HCT116 (cell line): ENCODE results near the gene TTLL5. TPM values are rescaled to one million over a fixed set of nuclear protein-coding genes. Genes with fewer than 3 reads are reported as not detected.
A peak's percentile ranks its signal among the peaks of the same experiment; 100 is the strongest.

Experiments
- ATAC-seq: fragments of 200-7000 bp; cut with Tn5 transposase; 2 replicates; pipeline ENCODE4 v1.9.1; 2020; ENCODE audit warnings: mild to moderate bottlenecking, moderate library complexity
- BruUV-seq: library from RNA; stranded (reverse); fragments of 400-500 nt; replicated peaks from 2 replicates; lab custom pipeline; 2021; lab: Mats Ljungman, UMichigan
- CTCF ChIA-PET: fragments of 300-600 bp; sonication (Branson Sonifier 250); formaldehyde crosslinking; loops from one replicate; lab custom pipeline; 2021; ENCODE audit warnings: antibody characterized with exemption; lab: Charles Lee
- POLR2A ChIA-PET: fragments of 300-600, 350-600 bp; sonication (Branson Sonifier 250); formaldehyde crosslinking; loops from one replicate; lab custom pipeline; 2021; ENCODE audit warnings: antibody characterized with exemption; lab: Charles Lee
- RAD21 ChIA-PET, 2 experiments: fragments of 300-600 bp; sonication (Branson Sonifier 250); formaldehyde crosslinking; loops; one replicate each; lab custom pipeline; 2023; ENCODE audit warnings: low total read pairs in 2 of 2; ENCODE audit not compliant: uncharacterized antibody in 2 of 2, unreplicated experiment in 2 of 2, low non-redundant PET in 1 of 2; lab: Charles Lee
- DNase-seq: peaks from one replicate; pipeline ENCODE4 v3.0.0-alpha.2; 2010; ENCODE audit warnings: low read depth, low spot score
- H2AFZ ChIP-seq: fragments of 200-600 bp; shearing (Covaris generic), sonication (generic); 2 replicates; pipeline ENCODE4 v1.6.1; 2017; ENCODE audit warnings: low read depth, mixed run types, mixed read lengths, antibody characterized with exemption, low read length; ENCODE audit not compliant: poor library complexity, severe bottlenecking
- H3K27ac ChIP-seq: 2 replicates; pipeline ENCODE4 v1.5.1; 2012; ENCODE audit warnings: low read depth, low read length
- H3K27me3 ChIP-seq: fragments of 200-600 bp; sonication (generic); 2 replicates; pipeline ENCODE4 v1.6.1; 2016; ENCODE audit warnings: mixed run types, low read length, mixed read lengths; ENCODE audit not compliant: insufficient read depth
- H3K36me3 ChIP-seq, 2 experiments: fragments of 200-500 bp in 1 of 2; fragments of 200-600 bp in 1 of 2; sonication (Bioruptor generic) in 1 of 2; sonication (generic) in 1 of 2; 2 replicates each; pipeline versions ENCODE4 v1.5.1 to v1.6.1; 2014 to 2016; ENCODE audit warnings: low read length in 2 of 2, inconsistent platforms in 1 of 2, mixed read lengths in 1 of 2, mixed run types in 1 of 2; ENCODE audit not compliant: insufficient read depth in 2 of 2, control insufficient read depth in 1 of 2
- H3K4me1 ChIP-seq, 2 experiments: fragments of 200-600 bp in 1 of 2; sonication (generic) in 1 of 2; 2 replicates each; pipeline versions ENCODE4 v1.5.1 to v1.6.1; 2012 to 2017; ENCODE audit warnings: low read length in 2 of 2, inconsistent platforms in 1 of 2, mild to moderate bottlenecking in 1 of 2, mixed read lengths in 1 of 2, mixed run types in 1 of 2, moderate library complexity in 1 of 2; ENCODE audit not compliant: insufficient read depth in 2 of 2, control insufficient read depth in 1 of 2
- H3K4me2 ChIP-seq: fragments of 200-600 bp; sonication (generic); 2 replicates; pipeline ENCODE4 v1.6.1; 2017; ENCODE audit warnings: mixed run types, low read length, mixed read lengths
- H3K4me3 ChIP-seq, 2 experiments: fragments of 200-600 bp in 1 of 2; sonication (generic) in 1 of 2; replicated peaks in 1 of 2; 2 replicates each; pipeline ENCODE4 v1.5.1; 2011 to 2016; ENCODE audit warnings: low read length in 2 of 2, control low read depth in 1 of 2, low read depth in 1 of 2, mild to moderate bottlenecking in 1 of 2, mixed read lengths in 1 of 2, mixed run types in 1 of 2
- H3K79me2 ChIP-seq: fragments of 200-600 bp; sonication (generic); 2 replicates; pipeline ENCODE4 v1.6.1; 2017; ENCODE audit warnings: mild to moderate bottlenecking, mixed run types, low read length, moderate library complexity, mixed read lengths; ENCODE audit not compliant: insufficient read depth
- H3K9ac ChIP-seq: fragments of 200-600 bp; sonication (generic); 2 replicates; pipeline ENCODE4 v1.6.1; 2016; ENCODE audit warnings: low read length, mixed read lengths
- H3K9me2 ChIP-seq: fragments of 200-600 bp; sonication (generic), shearing (Covaris generic); 2 replicates; pipeline ENCODE4 v1.6.1; 2017; ENCODE audit warnings: mixed run types, mild to moderate bottlenecking, moderate library complexity; ENCODE audit not compliant: insufficient read depth
- H3K9me3 ChIP-seq, 2 experiments: fragments of 200-500 bp in 1 of 2; fragments of 200-600 bp in 1 of 2; sonication (Bioruptor generic) in 1 of 2; sonication (generic) in 1 of 2; 2 replicates each; pipeline ENCODE4 v1.6.1; 2014 to 2017; ENCODE audit warnings: low read length in 2 of 2, mixed read lengths in 2 of 2, inconsistent platforms in 1 of 2, low read depth in 1 of 2, mild to moderate bottlenecking in 1 of 2, mixed run types in 1 of 2, moderate library complexity in 1 of 2; ENCODE audit not compliant: control insufficient read depth in 1 of 2, insufficient read depth in 1 of 2
- H4K20me1 ChIP-seq: fragments of 200-600 bp; sonication (generic), shearing (Covaris generic); 2 replicates; pipeline ENCODE4 v1.6.1; 2017; ENCODE audit warnings: mixed run types, mild to moderate bottlenecking, moderate library complexity; ENCODE audit not compliant: insufficient read depth
- CEBPB ChIP-seq: IDR thresholded peaks from 2 replicates; pipeline ENCODE4 v1.6.1; 2012; ENCODE audit warnings: low read depth
- POLR2AphosphoS5 ChIP-seq: IDR thresholded peaks from 2 replicates; pipeline ENCODE4 v1.6.1; 2011; ENCODE audit warnings: mild to moderate bottlenecking, low read depth, low read length, moderate library complexity
- RAD21 ChIP-seq: IDR thresholded peaks from 2 replicates; pipeline ENCODE4 v1.6.1; 2012; ENCODE audit warnings: low read depth, mild to moderate bottlenecking
- SIN3A ChIP-seq: IDR thresholded peaks from 2 replicates; pipeline ENCODE4 v1.6.1; 2012; ENCODE audit warnings: low read depth
- YY1 ChIP-seq: IDR thresholded peaks from 2 replicates; pipeline ENCODE4 v1.6.1; 2011; ENCODE audit warnings: low read length, low read depth, moderate library complexity, mild to moderate bottlenecking; ENCODE audit not compliant: insufficient replicate concordance; ENCODE audit errors: extremely low read depth
- ZFX ChIP-seq: fragments of 450-650 bp; IDR thresholded peaks from 2 replicates; pipeline ENCODE4 v1.6.1; 2017
- ZNF274 ChIP-seq: fragments of 200-500 bp; sonication (Bioruptor generic); IDR thresholded peaks from 2 replicates; pipeline ENCODE4 v1.6.1; 2014; ENCODE audit warnings: mild to moderate bottlenecking, low read depth, low read length, inconsistent platforms
- intact Hi-C: fragments of 100-400 bp; cut with micrococcal nuclease; formaldehyde crosslinking; loops from 2 replicates; pipeline ENCODE4 v1.10.0; 2022
- total RNA-seq: library from RNA; stranded (reverse); gene quantifications from one replicate; pipeline ENCODE4 v1.2.1, GENCODE V29; 2021; ENCODE audit not compliant: unreplicated experiment
- TF ChIP-seq, protein P1 (sequence below): IDR thresholded peaks from 2 replicates; pipeline ENCODE4 v1.6.1; 2012
- TF ChIP-seq, protein P2 (sequence below), 3 experiments: fragments of 200-600 bp in 1 of 3; sonication (generic) in 1 of 3; IDR thresholded peaks in 2 of 3; conservative IDR thresholded peaks in 1 of 3; 2 replicates each; pipeline ENCODE4 v1.5.1; 2012 to 2017; ENCODE audit warnings: low read depth in 2 of 3, low read length in 2 of 3, antibody characterized with exemption in 1 of 3, borderline replicate concordance in 1 of 3, control low read depth in 1 of 3, mild to moderate bottlenecking in 1 of 3, mixed read lengths in 1 of 3, mixed run types in 1 of 3, moderate library complexity in 1 of 3; ENCODE audit not compliant: insufficient read depth in 1 of 3

TTLL5 gene
- total RNA-seq, 1 experiment from 2014 or later: 26.2 TPM

DNA sequence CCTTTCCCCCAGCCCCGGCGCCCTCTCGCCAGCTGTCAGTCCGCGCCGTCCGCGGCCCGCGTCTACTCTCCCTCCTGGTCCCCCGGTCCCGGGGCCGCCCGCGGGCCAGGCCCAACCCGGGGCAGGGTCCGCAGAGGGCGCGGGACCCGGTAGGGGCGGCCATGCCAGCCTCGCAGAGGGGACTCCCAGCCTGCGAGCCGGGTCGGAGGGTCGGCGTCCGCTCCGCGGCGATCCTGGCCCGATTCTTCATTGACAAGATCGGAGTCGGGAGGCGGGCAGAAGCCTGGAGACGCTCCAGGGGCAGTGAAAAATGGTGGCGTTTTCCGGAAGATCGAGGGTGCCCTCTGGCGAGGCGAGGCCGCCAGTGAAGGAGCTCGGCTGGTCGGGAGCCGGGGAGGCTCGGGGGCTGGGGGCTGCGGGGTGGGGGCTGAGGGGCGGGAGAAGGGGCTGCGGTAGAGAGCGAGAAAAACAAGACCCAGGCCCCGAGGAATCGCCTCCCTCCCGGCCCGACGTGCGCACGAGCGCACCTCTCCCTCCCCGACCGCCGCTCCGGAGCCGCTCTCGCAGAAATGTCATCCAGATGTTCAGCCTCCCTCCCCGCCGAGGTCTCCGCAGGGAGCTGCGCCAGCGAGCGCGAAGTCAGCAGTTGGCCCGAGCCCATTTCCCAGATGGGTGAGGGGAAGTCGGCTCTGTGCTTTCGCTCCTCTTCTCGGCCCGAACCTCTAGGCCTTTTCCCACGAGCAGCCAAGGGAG lies 321.4 kb downstream of the TTLL5 start:
- no peaks in the 10 kb centered on the region for H3K27me3 ChIP-seq
- ChIA-PET POLR2A (interaction anchor here (1.0 to 1.5 kb wide), 3 partner anchors 76 to 274 kb away, joined by 4 to 9 read pairs (median 5); no protein-coding TSS in a partner anchor), RAD21 (interaction anchor here (0.6 to 3.3 kb wide), 12 partner anchors 71 to 370 kb away, joined by 3 to 16 read pairs (median 4); no protein-coding TSS in a partner anchor), CTCF (interaction anchor here (0.6 to 7.2 kb wide), 24 partner anchors 9 to 666 kb away, joined by 3 to 176 read pairs (median 5); partner anchors contain the start of genes ERG28 and TTLL5)
- no peaks in the 10 kb centered on the region for H4K20me1 ChIP-seq
- H3K4me1 ChIP-seq: peaks cover 12 to 27% of the 10 kb centered on the region in 2 experiments
- peak overlapping the region; percentile 53 to 86 for H3K4me3 ChIP-seq
- no peaks in the 10 kb centered on the region for H3K9me3 ChIP-seq
- DNase-seq (peak; percentile 51), ATAC-seq (peak; percentile 76)
- H3K36me3 ChIP-seq: no peaks in the 10 kb centered on the region
- peak overlapping the region; percentile 99 for H3K4me2 ChIP-seq
- peak overlapping the region; percentile 77 for H3K9ac ChIP-seq
- TF ChIP-seq CEBPB (no peak), RAD21 (peak; percentile 83), POLR2AphosphoS5 (no peak), ZFX (peak; percentile 58), YY1 (peak; percentile 12), ZNF274 (no peak), SIN3A (no peak; the same call in 1 of the 2 replicates)
- TF ChIP-seq, protein P1, sequence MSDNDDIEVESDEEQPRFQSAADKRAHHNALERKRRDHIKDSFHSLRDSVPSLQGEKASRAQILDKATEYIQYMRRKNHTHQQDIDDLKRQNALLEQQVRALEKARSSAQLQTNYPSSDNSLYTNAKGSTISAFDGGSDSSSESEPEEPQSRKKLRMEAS: peak; percentile 21; the same call in 1 of the 2 replicates
- TF ChIP-seq, protein P2, sequence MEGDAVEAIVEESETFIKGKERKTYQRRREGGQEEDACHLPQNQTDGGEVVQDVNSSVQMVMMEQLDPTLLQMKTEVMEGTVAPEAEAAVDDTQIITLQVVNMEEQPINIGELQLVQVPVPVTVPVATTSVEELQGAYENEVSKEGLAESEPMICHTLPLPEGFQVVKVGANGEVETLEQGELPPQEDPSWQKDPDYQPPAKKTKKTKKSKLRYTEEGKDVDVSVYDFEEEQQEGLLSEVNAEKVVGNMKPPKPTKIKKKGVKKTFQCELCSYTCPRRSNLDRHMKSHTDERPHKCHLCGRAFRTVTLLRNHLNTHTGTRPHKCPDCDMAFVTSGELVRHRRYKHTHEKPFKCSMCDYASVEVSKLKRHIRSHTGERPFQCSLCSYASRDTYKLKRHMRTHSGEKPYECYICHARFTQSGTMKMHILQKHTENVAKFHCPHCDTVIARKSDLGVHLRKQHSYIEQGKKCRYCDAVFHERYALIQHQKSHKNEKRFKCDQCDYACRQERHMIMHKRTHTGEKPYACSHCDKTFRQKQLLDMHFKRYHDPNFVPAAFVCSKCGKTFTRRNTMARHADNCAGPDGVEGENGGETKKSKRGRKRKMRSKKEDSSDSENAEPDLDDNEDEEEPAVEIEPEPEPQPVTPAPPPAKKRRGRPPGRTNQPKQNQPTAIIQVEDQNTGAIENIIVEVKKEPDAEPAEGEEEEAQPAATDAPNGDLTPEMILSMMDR (IDR thresholded peaks at IDR 0.05 in 2 of 3, conservative IDR thresholded peaks at IDR 0.05 in 1 of 3; ENCODE audit: borderline replicate concordance in 1 of 3, insufficient read depth in 1 of 3, low read depth in 2 of 3, low read length in 2 of 3): peak; percentile 44 to 69 (median 52); a peak in 5 of 6 replicates
- H3K9me2 ChIP-seq: no peaks in the 10 kb centered on the region
- 0 out of 2 replicates have a peak, but pooled peaks cover 2% of the 10 kb centered on the region for H3K79me2 ChIP-seq
- intact Hi-C loops: loop anchor here (1.0 kb wide), 3 partner anchors 188 to 405 kb away; no protein-coding TSS in a partner anchor
- peak overlapping the region; percentile 42; the same call in 1 of the 2 replicates for H3K27ac ChIP-seq
- H2AFZ ChIP-seq: peak overlapping the region; percentile 84
- no TSS peak for BruUV-seq
